ENCODE results near the gene NECTIN1.

GRCh38 chr11:119734788-119735187, 5.8 kb upstream of the NECTIN1 start:
- TF ChIP-seq FOS (IDR thresholded peaks at IDR 0.05; ENCODE audit: low read depth, low read length), result no peak
- TF ChIP-seq, protein P1, sequence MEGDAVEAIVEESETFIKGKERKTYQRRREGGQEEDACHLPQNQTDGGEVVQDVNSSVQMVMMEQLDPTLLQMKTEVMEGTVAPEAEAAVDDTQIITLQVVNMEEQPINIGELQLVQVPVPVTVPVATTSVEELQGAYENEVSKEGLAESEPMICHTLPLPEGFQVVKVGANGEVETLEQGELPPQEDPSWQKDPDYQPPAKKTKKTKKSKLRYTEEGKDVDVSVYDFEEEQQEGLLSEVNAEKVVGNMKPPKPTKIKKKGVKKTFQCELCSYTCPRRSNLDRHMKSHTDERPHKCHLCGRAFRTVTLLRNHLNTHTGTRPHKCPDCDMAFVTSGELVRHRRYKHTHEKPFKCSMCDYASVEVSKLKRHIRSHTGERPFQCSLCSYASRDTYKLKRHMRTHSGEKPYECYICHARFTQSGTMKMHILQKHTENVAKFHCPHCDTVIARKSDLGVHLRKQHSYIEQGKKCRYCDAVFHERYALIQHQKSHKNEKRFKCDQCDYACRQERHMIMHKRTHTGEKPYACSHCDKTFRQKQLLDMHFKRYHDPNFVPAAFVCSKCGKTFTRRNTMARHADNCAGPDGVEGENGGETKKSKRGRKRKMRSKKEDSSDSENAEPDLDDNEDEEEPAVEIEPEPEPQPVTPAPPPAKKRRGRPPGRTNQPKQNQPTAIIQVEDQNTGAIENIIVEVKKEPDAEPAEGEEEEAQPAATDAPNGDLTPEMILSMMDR (conservative IDR thresholded peaks at IDR 0.05; ENCODE audit: low read depth, low read length), result no peak
- no peak for TF ChIP-seq MXI1 (IDR thresholded peaks at IDR 0.05; ENCODE audit: borderline replicate concordance, low read depth, low read length)
- TF ChIP-seq RFX5 (IDR thresholded peaks at IDR 0.05; ENCODE audit: low read depth, low read length), result no peak
- TF ChIP-seq POLR2A (IDR thresholded peaks at IDR 0.05; ENCODE audit: low read depth, low read length), result no peak
- TF ChIP-seq SMC3 (IDR thresholded peaks at IDR 0.05; ENCODE audit: low read depth, low read length), result no peak
- TF ChIP-seq USF2 (IDR thresholded peaks at IDR 0.05; ENCODE audit: low read depth, low read length), result no peak
- TF ChIP-seq RAD21 (IDR thresholded peaks at IDR 0.05; ENCODE audit: low read length), result no peak
- no peak for TF ChIP-seq CEBPB (IDR thresholded peaks at IDR 0.05; ENCODE audit: low read depth, low read length)
- no peak for TF ChIP-seq CHD1 (IDR thresholded peaks at IDR 0.05; ENCODE audit: low read depth, low read length)
- no peak for TF ChIP-seq BHLHE40 (IDR thresholded peaks at IDR 0.05; ENCODE audit: low read depth, low read length)
- TF ChIP-seq, protein P2, sequence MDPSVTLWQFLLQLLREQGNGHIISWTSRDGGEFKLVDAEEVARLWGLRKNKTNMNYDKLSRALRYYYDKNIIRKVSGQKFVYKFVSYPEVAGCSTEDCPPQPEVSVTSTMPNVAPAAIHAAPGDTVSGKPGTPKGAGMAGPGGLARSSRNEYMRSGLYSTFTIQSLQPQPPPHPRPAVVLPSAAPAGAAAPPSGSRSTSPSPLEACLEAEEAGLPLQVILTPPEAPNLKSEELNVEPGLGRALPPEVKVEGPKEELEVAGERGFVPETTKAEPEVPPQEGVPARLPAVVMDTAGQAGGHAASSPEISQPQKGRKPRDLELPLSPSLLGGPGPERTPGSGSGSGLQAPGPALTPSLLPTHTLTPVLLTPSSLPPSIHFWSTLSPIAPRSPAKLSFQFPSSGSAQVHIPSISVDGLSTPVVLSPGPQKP (IDR thresholded peaks at IDR 0.05; ENCODE audit: borderline replicate concordance, low read depth, low read length), result no peak
- TF ChIP-seq MAZ (IDR thresholded peaks at IDR 0.05; ENCODE audit: borderline replicate concordance, low read depth, low read length), result no peak
- no peak for TF ChIP-seq RCOR1 (IDR thresholded peaks at IDR 0.05; ENCODE audit: insufficient replicate concordance, low read length)

All from IMR-90 (cell line).